HG02763 (cell line): ENCODE results near the gene POP7.
"Not testable (repeated sequence)": the region's sequence is repeated elsewhere in the genome, so short reads cannot be mapped to it uniquely, and the experiment has no call there.

ENCODE experiments used
- ATAC-seq: cut with Tn5 transposase; IDR thresholded peaks from one replicate; pipeline ENCODE4 v1.9.1; 2021; ENCODE audit warnings: mild to moderate bottlenecking, moderate library complexity; ENCODE audit not compliant: unreplicated experiment

The POP7 gene

GRCh38 chr7:100705753-100706671 is at the start of gene POP7:
Gene POP7 (plus strand): TSS chr7:100706121. CDS start chr7:100706831, 710 bp downstream.
- peak; percentile 92 for ATAC-seq

GRCh38 chr7:100662194-100662776 is 43.6 kb upstream of the POP7 start:
- ATAC-seq, result not testable (repeated sequence)

- ATAC-seq, result no peak
These were observed 40.7 kb upstream of the POP7 start for GRCh38 chr7:100665168-100665726.

GRCh38 chr7:100667331-100668068 is 38.4 kb upstream of the POP7 start:
- ATAC-seq, result no peak

GRCh38 chr7:100668069-100668449 is 37.9 kb upstream of the POP7 start:
- no peak for ATAC-seq

GRCh38 chr7:100669106-100669505 is 36.8 kb upstream of the POP7 start:
- ATAC-seq, result not testable (repeated sequence)

GRCh38 chr7:100670074-100670473 is 35.8 kb upstream of the POP7 start:
- ATAC-seq, result no peak

- ATAC-seq, result no peak
These were observed 34.3 kb upstream of the POP7 start for GRCh38 chr7:100671353-100672327.

- ATAC-seq, result peak; percentile 59
These were observed 32.5 kb upstream of the POP7 start, which contains the start of gene GNB2 for GRCh38 chr7:100673302-100673941. Gene GNB2 (plus strand): TSS chr7:100673740. CDS start chr7:100676266, 2,526 bp downstream.

GRCh38 chr7:100673942-100674410 is 31.9 kb upstream of the POP7 start:
- ATAC-seq, result peak; percentile 0

- no peak for ATAC-seq
These were observed 31.4 kb upstream of the POP7 start for GRCh38 chr7:100674411-100675104.

GRCh38 chr7:100675105-100675451 is 30.8 kb upstream of the POP7 start:
- no peak for ATAC-seq

- ATAC-seq, result peak; percentile 26
These were observed 30.2 kb upstream of the POP7 start for GRCh38 chr7:100675581-100676350.

GRCh38 chr7:100676501-100677306 is 29.2 kb upstream of the POP7 start:
- ATAC-seq, result no peak

- ATAC-seq, result no peak
These were observed 28.3 kb upstream of the POP7 start for GRCh38 chr7:100677308-100678267.
